ENCODE results near the gene AKT1.

DNA sequence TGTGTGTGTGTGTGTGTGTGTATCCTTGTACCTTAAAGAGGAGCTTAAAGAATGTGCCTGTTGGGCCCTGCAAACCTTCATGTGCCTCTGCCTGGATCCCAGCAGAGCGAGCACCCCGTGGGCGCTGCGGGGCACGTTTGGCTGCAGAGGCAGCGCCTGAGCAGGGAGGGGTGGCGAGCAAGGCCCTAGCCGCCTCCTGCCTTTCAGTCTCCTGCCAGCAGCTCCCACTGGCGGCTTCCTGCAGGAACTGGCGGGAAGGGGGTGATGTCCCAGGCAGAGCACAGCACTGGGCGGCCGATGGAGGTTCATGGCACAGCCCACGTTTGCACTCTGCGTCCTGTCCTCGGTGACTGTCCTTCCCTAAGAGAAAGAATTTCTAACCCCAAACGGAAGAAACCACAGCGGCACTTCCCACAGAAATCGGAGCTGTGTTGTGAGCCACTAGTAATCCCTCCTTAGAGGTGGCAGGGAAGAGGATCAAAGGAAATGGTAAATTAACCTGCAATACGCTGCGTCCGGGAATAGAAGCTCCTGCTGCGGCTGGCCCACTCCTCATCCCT lies 25.2 kb upstream of the AKT1 start:
- no peak for TF ChIP-seq CTCF (IDR thresholded peaks at IDR 0.05)
- no peak for TF ChIP-seq POLR2A (IDR thresholded peaks at IDR 0.05)
